ENCODE data around the gene MITF.

MITF gene

DNA sequence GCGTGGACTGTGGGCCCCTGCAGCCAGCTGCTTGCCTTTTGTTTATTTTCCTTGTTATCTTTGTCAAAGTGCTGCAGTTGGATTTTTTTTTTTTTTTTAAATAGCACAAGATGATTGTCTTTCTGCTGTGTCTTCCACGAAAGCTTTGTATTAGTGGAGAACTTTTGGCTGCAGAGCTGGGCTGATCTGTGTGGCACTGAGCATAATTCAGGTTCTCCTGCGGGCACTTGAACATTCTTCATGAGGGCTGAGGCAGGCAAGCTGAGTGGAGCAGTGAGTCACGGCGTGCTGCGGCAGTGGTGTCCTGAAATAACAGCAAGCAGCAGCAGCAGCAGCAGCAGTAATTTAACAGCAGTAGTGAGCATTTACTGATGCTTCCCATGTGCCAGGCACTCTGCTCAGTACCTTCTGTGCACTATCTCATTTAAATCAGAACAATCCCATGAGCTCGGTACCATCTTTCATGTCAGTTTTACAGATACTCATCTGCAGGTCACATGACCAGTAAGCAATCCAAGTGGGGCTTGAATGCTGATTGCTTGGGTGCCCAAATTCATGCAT, 45.8 kb downstream of the MITF start:
- DNase-seq (ENCODE audit: low read depth), result no peak
- no peak overlapping the region for H3K4me3 ChIP-seq (ENCODE audit: low read depth, low read length)
- TF ChIP-seq POLR2A (IDR thresholded peaks at IDR 0.05; ENCODE audit: extremely low read depth, insufficient read length), result no peak
- TF ChIP-seq CTCF (IDR thresholded peaks at IDR 0.05; ENCODE audit: low read depth, low read length), result no peak
- no peak for TF ChIP-seq MYC (IDR thresholded peaks at IDR 0.05; ENCODE audit: low read depth, low read length)
- TF ChIP-seq MAX (IDR thresholded peaks at IDR 0.05; ENCODE audit: low read depth, low read length), result no peak

DNA sequence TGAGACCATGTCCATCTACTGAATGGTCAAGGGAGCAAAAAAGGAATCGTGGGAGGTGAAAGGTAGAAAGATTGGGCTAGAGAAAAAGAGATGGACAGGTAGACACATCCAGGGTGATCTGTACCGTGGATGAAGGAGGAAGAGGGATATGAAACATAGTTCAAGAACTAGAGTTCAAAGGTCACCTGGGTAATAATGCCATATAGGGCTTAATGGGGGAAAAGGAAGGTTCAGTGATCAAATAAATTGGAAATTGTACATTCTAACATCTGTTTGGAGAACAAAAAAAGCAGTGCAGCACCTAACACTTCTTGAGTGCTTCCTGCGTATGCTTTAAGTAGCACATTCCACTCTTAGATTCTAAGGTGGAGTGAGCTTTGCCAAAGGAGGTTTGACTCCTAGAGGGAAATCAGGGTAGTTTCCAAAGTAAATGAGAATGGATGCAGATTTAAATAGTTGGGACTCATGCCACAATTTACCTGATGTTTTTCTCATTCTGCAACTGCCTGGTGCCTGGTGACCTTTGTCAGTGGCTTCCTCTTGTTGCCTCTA, 46.6 kb downstream of the MITF start:
- H3K4me3 ChIP-seq (ENCODE audit: low read depth, low read length), result no peak overlapping the region
- TF ChIP-seq MAX (IDR thresholded peaks at IDR 0.05; ENCODE audit: low read depth, low read length) (no peak), CTCF (IDR thresholded peaks at IDR 0.05; ENCODE audit: low read depth, low read length) (no peak)
- no peak for DNase-seq (ENCODE audit: low read depth)

DNA sequence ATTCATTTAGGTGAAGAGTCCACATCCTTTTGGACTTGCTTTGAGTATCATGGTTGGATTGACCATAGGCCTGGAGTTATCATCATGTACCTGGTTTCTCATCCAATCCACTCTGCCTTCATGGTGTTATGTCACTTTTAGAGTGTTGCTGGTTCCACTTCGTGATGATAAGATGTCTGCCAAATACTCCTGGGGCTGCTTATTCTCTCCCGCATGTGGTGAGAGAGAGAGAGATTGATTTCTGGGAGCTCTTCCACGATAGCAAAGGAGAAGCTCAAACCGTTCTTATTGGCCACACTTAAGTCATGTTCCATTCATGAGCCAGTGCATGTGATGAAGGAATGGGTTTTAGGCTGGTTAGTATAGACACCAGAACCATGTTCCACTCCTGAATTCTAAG, 47.6 kb downstream of the MITF start:
- TF ChIP-seq MAX (IDR thresholded peaks at IDR 0.05; ENCODE audit: low read depth, low read length) (no peak), CTCF (IDR thresholded peaks at IDR 0.05; ENCODE audit: low read depth, low read length) (no peak), MYC (IDR thresholded peaks at IDR 0.05; ENCODE audit: low read depth, low read length) (no peak), POLR2A (IDR thresholded peaks at IDR 0.05; ENCODE audit: extremely low read depth, insufficient read length) (no peak)
- DNase-seq (ENCODE audit: low read depth), result no peak
- no peak overlapping the region for H3K4me3 ChIP-seq (ENCODE audit: low read depth, low read length)

GRCh38 chr3:69787436-69788168, 48.3 kb downstream of the MITF start:
- TF ChIP-seq POLR2A (IDR thresholded peaks at IDR 0.05; ENCODE audit: extremely low read depth, insufficient read length) (no peak), CTCF (IDR thresholded peaks at IDR 0.05; ENCODE audit: low read depth, low read length) (no peak), MYC (IDR thresholded peaks at IDR 0.05; ENCODE audit: low read depth, low read length) (no peak), MAX (IDR thresholded peaks at IDR 0.05; ENCODE audit: low read depth, low read length) (no peak)
- no peak for DNase-seq (ENCODE audit: low read depth)
- H3K4me3 ChIP-seq (ENCODE audit: low read depth, low read length), result no peak overlapping the region

DNA sequence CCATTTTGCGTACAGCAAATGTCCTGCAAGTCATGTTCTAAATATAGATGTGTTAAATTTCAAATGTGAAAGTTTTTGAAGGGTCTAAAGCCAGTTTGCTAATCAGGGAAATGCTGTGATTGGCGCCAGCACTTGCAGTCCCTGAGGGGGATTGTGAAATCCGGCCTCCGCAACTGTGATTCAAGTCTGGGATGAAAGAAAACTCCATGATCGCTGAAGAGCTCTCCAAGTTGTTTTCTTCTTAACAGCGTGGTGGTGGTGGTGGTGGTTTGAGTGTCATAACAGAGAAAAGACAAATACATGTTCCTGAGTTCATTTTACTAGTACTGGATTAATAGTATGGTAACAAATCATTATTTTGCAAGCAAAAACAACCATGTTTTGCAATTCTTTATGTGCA, 51.8 kb downstream of the MITF start:
- TF ChIP-seq POLR2A (IDR thresholded peaks at IDR 0.05; ENCODE audit: extremely low read depth, insufficient read length), result no peak
- TF ChIP-seq MYC (IDR thresholded peaks at IDR 0.05; ENCODE audit: low read depth, low read length), result no peak
- no peak for TF ChIP-seq CTCF (IDR thresholded peaks at IDR 0.05; ENCODE audit: low read depth, low read length)
- no peak for TF ChIP-seq MAX (IDR thresholded peaks at IDR 0.05; ENCODE audit: low read depth, low read length)
- no peak overlapping the region for H3K4me3 ChIP-seq (ENCODE audit: low read depth, low read length)
- DNase-seq (ENCODE audit: low read depth), result peak; percentile 35
